OCI-LY1 (cell line): ENCODE data around the gene SRGAP2.
"Not testable (repeated sequence)": the region's sequence is repeated elsewhere in the genome, so short reads cannot be mapped to it uniquely, and the experiment has no call there.

Source experiments
- EZH2 ChIP-seq: fragments of 200-600 bp; sonication (generic), shearing (Covaris generic); IDR thresholded peaks from 2 replicates; pipeline ENCODE4 v1.8.0; 2017; ENCODE audit warnings: borderline replicate concordance, mixed run types, mild to moderate bottlenecking, antibody characterized with exemption, low read length, moderate library complexity, mixed read lengths
- TF ChIP-seq, protein P1 (sequence below): fragments of 200-600 bp; sonication (generic), shearing (Covaris generic); IDR thresholded peaks from 2 replicates; pipeline ENCODE4 v1.5.1; 2017; ENCODE audit warnings: mild to moderate bottlenecking, antibody characterized with exemption, low read length, moderate library complexity, mixed read lengths

DNA sequence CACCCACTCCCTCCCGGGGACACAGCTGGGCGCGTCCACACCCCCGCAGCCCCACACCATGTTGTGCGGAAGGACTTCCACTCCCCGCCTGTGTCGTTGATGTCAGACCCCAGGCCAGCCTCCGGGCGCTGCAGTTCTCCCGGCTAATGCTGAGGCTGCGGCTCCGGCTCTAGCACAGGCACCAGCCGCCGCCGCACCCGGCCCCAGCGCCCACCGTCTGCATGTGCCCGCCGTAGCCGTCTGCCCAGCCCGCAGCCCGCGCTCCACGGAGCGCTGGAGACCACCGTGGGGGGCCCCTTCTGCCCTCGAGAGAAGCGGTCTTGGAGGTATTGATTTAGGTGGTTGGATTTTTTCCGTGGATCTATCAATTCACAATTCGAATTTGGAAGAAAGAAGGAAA lies 2.2 kb downstream of the SRGAP2 start:
- TF ChIP-seq EZH2: not testable (repeated sequence)
- TF ChIP-seq, protein P1, sequence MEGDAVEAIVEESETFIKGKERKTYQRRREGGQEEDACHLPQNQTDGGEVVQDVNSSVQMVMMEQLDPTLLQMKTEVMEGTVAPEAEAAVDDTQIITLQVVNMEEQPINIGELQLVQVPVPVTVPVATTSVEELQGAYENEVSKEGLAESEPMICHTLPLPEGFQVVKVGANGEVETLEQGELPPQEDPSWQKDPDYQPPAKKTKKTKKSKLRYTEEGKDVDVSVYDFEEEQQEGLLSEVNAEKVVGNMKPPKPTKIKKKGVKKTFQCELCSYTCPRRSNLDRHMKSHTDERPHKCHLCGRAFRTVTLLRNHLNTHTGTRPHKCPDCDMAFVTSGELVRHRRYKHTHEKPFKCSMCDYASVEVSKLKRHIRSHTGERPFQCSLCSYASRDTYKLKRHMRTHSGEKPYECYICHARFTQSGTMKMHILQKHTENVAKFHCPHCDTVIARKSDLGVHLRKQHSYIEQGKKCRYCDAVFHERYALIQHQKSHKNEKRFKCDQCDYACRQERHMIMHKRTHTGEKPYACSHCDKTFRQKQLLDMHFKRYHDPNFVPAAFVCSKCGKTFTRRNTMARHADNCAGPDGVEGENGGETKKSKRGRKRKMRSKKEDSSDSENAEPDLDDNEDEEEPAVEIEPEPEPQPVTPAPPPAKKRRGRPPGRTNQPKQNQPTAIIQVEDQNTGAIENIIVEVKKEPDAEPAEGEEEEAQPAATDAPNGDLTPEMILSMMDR: not testable (repeated sequence)
